T1000 (cell line): ENCODE results near the gene OPHN1.
"Not testable (repeated sequence)": the region's sequence is repeated elsewhere in the genome, so short reads cannot be mapped to it uniquely, and the experiment has no call there.

Experiments used
- DNase-seq: peaks from one replicate; lab custom pipeline; 2025; ENCODE audit warnings: mixed read lengths; lab: John Stamatoyannopoulos, UW

The OPHN1 gene

DNA sequence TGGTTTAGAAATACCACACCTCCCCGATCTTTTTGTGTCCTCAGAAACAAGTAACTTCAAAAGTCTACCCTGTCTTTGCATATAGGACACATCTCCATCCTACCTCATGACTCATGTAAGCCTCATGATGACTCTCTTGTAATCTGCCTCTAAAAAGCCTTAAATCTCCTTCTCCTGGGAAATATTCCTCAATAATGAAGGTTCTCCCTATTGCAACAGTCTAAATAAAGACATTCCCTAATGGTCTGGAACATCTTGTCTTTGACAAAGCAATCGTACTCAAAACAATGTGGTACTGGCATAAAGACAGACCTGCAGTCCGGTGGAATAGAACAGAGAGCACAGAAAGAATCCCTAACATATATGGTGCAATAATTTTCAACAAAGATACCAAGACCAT lies 257.7 kb downstream of the OPHN1 start:
- DNase-seq: no peak

GRCh38 chrX:68163441-68163840 lies 269.9 kb downstream of the OPHN1 start:
- no peak for DNase-seq

DNA sequence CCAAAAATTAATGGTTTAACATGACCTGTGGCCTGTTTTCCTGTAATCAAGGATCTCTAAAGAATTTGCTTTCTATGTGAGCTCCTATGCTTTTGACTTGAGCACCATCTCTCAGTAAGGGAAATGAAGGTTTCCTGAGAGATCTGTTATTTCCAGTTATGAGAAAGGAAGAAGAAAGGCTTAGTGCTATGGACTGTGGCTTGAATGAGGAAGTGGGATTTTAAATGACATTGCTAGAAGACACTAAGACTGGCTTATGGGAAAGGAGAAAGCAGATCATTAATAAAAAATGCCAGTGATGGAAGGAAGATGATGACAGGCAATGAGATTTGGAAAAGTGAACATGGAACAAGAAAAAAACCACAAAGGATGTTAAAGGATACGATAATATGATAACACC lies 285.4 kb downstream of the OPHN1 start:
- no peak for DNase-seq

DNA sequence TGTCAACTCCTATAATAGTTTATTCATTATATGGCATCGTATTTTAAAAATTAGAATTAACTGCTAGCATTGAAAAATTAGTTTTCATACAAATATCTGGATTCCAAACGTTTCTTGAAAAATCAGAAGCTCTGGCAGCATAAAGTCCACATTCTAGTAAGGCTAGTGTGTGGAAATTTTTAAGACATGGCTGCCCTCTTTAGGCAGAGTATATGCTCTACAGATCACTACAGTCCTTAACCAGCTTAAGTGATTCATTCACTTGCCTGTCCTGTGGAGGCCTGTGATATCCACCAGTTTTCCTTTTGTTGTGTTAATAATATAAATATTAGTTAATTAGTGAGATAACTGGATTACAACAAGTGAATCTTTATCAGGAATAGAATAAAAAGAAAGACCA lies 287.2 kb downstream of the OPHN1 start:
- DNase-seq: no peak

GRCh38 chrX:68139791-68140190 lies 293.5 kb downstream of the OPHN1 start:
- no peak for DNase-seq

GRCh38 chrX:68133181-68133580 lies 300.1 kb downstream of the OPHN1 start:
- no peak for DNase-seq

DNA sequence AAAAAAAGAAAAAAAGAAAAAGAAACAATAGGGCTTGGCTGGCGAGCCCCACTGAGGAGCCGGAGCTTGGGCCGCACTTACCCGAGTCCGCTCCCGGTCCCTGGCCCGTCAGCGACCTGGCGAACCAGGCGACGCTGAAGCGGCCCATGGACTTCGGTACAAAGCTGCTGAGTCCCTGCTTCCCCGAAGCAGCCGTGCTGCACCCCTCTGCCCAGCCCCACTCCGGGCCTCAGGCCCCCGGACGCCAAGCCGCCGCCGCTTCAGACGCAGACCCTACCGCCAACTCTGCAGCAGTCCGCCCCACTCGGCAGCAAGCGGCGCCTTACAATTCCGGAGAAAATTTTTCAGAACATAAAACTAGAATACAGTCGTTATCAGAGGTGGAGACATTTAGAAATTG lies 300.5 kb downstream of the OPHN1 start:
- DNase-seq: no peak

GRCh38 chrX:68121835-68122234 lies 311.5 kb downstream of the OPHN1 start:
- DNase-seq: no peak

DNA sequence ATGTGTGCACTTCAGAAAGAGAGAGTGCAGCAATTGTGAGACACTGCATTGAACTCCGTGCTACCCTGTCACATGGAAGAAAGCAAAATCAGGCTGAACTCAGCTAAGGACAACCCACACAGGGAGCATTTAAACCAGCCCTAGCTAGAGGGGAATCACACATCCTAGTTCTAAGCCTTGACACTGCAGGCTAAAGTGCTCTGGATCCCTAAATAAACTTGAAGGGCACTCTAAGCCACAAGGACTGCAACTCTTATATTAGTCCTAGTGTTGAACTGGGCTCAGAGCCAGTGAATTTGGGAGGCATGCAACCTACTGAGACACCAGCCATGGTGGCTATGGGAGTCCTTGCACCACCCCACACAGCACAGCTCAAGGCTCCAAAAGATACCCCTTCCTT lies 311.9 kb downstream of the OPHN1 start:
- no peak for DNase-seq

DNA sequence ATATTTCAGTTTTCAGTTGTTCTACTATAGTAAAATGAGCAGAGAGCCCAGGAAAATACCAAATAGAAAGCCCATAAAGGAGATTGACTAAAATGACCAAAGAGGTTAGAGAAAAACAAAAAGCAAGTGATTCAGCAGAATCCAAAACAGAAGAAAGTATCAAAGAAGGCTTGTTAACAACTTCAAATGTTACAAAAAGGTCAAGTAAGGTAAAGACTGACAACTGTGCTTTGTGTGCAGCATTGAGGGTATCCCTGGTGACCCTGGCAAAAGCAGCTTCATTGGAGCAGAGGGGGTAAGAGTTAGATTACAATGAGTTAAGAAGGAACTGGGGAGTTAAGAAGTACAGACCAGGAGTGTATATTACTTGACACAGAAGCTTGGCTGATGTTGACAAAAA lies 317.9 kb downstream of the OPHN1 start:
- no peak for DNase-seq

GRCh38 chrX:68114573-68115129 lies 318.6 kb downstream of the OPHN1 start:
- no peak for DNase-seq

GRCh38 chrX:68113837-68114572 lies 319.3 kb downstream of the OPHN1 start:
- no peak for DNase-seq

GRCh38 chrX:68112321-68112720 lies 321.0 kb downstream of the OPHN1 start:
- DNase-seq: no peak

- DNase-seq: no peak
Observed at GRCh38 chrX:68109162-68109561, 324.1 kb downstream of the OPHN1 start.

DNA sequence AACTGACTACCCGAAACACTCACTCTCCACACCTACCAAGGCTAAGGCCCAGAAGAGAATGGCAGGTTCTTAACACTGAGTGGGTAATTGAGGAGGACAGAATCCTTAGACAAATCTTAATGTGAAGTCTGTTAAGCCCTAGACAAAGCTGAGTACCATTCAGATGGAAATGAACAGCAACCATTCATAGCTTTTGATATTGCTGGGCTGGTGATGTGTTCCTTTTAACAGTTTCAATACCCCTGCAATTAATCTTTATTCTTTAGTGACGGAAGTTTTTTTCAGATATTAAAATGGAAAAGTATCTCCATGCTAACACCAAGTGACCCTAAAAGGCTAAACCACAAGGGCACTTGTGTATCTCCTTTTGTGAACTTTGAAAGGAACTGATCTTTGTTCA lies 334.9 kb downstream of the OPHN1 start:
- DNase-seq: no peak

- no peak for DNase-seq
Observed at GRCh38 chrX:68090266-68090665, 343.0 kb downstream of the OPHN1 start.

DNA sequence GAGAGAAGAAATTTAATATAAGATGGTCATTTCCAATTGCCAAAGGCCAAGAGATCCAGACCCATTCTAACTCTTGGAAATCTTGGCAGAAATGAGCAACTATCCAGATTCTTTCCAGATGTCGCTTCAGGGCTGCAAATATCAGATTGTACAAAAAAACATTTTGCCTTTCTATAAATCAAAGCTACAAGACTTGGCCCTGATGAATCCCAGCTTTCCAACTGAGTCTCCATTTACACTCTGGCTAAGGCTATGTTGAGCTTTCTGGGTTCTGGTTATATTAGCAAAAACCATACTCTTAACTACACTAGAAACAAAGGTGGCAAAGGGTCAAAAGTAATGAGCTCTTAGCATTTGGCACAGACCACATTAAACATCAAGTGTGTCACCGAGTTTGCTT lies 345.8 kb downstream of the OPHN1 start:
- no peak for DNase-seq

GRCh38 chrX:68086709-68087108 lies 346.6 kb downstream of the OPHN1 start:
- no peak for DNase-seq

- DNase-seq: no peak
Observed at GRCh38 chrX:68084765-68085164, 348.5 kb downstream of the OPHN1 start.

DNA sequence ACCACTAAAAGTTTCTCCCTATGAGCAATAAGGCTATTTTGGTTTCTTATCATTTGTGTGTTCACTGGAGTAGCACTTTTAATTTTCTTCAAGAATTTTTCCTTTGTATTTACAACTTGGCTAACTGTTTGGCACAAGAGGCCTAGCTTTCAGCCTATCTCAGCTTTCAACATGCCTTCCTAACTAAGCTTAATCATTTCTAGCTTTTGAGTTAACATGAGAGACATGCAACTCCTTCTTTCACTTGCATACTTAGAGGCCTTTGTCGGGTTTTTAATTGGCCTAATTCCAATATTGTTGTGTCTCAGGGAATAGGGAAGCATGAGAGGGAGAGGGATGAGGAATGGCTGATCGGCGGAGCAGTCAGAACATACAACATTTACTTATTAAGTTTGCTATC lies 349.8 kb downstream of the OPHN1 start:
- DNase-seq: no peak

DNA sequence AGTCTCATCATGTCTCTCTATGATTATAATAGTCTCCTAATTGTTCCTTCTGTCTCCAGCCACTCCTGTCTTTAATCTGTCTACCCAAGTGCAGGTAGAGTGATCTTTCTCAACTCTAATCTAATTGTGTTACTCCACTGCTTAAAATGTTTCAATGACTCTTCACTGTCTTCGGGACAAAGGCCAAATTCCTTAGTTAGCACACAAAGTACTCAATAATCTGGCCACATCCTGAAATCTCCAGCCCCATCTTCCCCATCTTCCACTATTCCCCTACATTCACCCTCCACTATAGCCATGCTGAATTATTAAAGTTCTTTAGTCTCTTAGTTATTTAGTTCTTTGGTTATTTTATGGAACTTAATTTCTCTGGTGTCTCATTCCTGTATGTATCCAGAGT lies 353.3 kb downstream of the OPHN1 start:
- no peak for DNase-seq

DNA sequence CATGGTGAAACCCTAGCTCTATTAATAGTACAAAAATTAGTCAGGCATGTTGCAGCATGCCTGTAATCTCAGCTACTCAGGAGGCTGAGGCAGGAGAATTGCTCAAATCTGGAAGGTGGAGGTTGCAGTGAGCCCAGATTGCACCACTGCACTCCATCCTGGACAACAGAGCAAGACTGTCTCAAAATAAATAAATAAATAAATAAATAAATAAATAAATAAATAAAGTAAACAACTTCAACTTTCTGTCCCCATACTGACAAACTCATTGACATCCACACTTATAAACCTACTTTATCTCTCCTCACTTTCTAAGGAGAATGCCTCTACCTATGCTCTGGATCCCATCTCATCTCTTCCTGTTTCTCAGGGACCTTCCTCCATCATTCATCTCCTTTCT lies 354.5 kb downstream of the OPHN1 start:
- not testable (repeated sequence) for DNase-seq

DNA sequence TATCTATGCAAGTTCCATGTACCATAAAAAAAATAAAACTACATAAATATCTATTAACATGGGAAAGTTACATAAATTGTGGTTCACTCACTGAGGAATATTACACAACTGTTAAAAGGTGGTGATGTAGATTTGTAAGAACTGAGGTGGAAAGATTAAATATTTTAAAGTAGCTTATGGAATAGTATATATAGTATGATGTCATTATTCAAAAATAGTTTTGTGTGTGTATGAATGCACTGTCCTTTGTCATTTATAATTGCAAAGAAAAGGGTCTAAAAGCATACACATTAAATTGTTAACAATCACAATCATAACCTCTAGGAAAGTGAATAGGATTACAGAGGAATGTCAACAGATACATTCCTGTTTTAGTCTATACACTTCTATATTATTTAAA lies 355.9 kb downstream of the OPHN1 start:
- no peak for DNase-seq

DNA sequence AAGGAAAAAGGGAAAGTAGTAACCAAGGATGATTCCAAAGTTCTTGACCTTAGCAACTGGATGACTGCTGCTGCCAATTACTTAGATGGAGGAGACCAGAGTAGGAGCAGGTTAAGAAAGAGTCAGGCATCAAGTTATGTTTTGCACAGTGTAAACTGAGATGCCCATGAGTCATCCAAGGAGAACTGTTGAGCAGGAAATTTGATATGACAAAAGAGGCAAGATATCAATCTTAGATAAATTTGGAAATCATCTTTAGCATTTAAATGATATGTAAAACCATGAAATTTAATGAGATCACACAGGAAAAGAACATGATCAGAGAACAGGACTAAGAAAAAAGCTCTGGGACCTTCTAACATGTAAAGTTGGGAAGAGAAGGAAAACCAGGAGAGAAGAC lies 361.3 kb downstream of the OPHN1 start:
- DNase-seq: no peak
